Transverse colon (tissue), 4 donors: ENCODE measurements around the gene MICAL2.

Experiments used
- EP300 ChIP-seq: sonication (generic); formaldehyde crosslinking; IDR thresholded peaks from one replicate; pipeline ENCODE4 v1.6.1; 2017; ENCODE audit warnings: antibody characterized with exemption, low read depth
- POLR2AphosphoS5 ChIP-seq, 3 donors: sonication (generic); formaldehyde crosslinking; IDR thresholded peaks; one replicate each; pipeline ENCODE4 v1.6.1; 2016; ENCODE audit warnings: antibody characterized with exemption in 3 of 3
- TF ChIP-seq, protein P1 (sequence below), 5 experiments: fragments of 200-600 bp in 3 of 5; fragments of 450-650 bp in 2 of 5; sonication (generic) in 3 of 5; IDR thresholded peaks; 1 replicate in 2 of 5; 2 replicates in 3 of 5; pipeline ENCODE4 v1.5.1; 2016 to 2017; ENCODE audit warnings: antibody characterized with exemption in 5 of 5, inconsistent platforms in 3 of 5, mild to moderate bottlenecking in 2 of 5, moderate library complexity in 1 of 5

DNA sequence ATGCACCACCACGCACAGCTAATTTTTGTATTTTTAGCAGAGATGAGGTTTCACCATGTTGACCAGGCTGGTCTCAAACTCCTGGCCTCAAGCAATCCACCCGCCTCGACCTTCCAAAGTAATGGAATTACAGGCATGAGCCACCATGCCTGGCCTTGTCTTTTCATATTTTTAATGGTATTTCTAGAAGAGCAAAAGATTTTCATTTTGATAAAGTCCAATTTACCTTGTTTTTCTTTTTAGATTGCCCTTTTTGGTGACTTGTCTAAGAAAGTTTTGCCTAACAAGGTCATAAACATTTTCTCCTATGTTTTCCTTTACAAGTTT, 45.5 kb upstream of the MICAL2 start:
- TF ChIP-seq, protein P1, sequence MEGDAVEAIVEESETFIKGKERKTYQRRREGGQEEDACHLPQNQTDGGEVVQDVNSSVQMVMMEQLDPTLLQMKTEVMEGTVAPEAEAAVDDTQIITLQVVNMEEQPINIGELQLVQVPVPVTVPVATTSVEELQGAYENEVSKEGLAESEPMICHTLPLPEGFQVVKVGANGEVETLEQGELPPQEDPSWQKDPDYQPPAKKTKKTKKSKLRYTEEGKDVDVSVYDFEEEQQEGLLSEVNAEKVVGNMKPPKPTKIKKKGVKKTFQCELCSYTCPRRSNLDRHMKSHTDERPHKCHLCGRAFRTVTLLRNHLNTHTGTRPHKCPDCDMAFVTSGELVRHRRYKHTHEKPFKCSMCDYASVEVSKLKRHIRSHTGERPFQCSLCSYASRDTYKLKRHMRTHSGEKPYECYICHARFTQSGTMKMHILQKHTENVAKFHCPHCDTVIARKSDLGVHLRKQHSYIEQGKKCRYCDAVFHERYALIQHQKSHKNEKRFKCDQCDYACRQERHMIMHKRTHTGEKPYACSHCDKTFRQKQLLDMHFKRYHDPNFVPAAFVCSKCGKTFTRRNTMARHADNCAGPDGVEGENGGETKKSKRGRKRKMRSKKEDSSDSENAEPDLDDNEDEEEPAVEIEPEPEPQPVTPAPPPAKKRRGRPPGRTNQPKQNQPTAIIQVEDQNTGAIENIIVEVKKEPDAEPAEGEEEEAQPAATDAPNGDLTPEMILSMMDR (IDR thresholded peaks at IDR 0.05) = no peak
- TF ChIP-seq EP300 (no peak), POLR2AphosphoS5 (IDR thresholded peaks at IDR 0.05) (no peak)
